Neuron (in vitro differentiated cells): ENCODE data around the gene IQGAP3.
"Not testable (repeated sequence)": the region's sequence is repeated elsewhere in the genome, so short reads cannot be mapped to it uniquely, and the experiment has no call there.

ENCODE experiments used
- H2AFZ ChIP-seq: one replicate; pipeline ENCODE4 v1.6.1; 2013; ENCODE audit warnings: low read depth, mild to moderate bottlenecking, inconsistent platforms, low read length, moderate library complexity
- H3K27me3 ChIP-seq: one replicate; pipeline ENCODE4 v1.6.1; 2013; ENCODE audit warnings: low read length; ENCODE audit not compliant: insufficient read depth
- H3K36me3 ChIP-seq: one replicate; pipeline ENCODE4 v1.6.1; 2013; ENCODE audit warnings: low read length; ENCODE audit not compliant: insufficient read depth
- H3K4me1 ChIP-seq: one replicate; pipeline ENCODE4 v1.6.1; 2013; ENCODE audit warnings: low read length; ENCODE audit not compliant: insufficient read depth
- H3K4me3 ChIP-seq: 2 replicates; pipeline ENCODE4 v1.5.1; 2013; ENCODE audit warnings: mild to moderate bottlenecking, low read length, moderate library complexity
- H3K9me3 ChIP-seq: one replicate; pipeline ENCODE4 v1.6.1; 2013; ENCODE audit warnings: low read length

The IQGAP3 gene, protein sequence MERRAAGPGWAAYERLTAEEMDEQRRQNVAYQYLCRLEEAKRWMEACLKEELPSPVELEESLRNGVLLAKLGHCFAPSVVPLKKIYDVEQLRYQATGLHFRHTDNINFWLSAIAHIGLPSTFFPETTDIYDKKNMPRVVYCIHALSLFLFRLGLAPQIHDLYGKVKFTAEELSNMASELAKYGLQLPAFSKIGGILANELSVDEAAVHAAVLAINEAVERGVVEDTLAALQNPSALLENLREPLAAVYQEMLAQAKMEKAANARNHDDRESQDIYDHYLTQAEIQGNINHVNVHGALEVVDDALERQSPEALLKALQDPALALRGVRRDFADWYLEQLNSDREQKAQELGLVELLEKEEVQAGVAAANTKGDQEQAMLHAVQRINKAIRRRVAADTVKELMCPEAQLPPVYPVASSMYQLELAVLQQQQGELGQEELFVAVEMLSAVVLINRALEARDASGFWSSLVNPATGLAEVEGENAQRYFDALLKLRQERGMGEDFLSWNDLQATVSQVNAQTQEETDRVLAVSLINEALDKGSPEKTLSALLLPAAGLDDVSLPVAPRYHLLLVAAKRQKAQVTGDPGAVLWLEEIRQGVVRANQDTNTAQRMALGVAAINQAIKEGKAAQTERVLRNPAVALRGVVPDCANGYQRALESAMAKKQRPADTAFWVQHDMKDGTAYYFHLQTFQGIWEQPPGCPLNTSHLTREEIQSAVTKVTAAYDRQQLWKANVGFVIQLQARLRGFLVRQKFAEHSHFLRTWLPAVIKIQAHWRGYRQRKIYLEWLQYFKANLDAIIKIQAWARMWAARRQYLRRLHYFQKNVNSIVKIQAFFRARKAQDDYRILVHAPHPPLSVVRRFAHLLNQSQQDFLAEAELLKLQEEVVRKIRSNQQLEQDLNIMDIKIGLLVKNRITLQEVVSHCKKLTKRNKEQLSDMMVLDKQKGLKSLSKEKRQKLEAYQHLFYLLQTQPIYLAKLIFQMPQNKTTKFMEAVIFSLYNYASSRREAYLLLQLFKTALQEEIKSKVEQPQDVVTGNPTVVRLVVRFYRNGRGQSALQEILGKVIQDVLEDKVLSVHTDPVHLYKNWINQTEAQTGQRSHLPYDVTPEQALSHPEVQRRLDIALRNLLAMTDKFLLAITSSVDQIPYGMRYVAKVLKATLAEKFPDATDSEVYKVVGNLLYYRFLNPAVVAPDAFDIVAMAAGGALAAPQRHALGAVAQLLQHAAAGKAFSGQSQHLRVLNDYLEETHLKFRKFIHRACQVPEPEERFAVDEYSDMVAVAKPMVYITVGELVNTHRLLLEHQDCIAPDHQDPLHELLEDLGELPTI (N-terminal part only)

GRCh38 chr1:156571919-156572662 lies at the start of gene IQGAP3:
TSS of gene IQGAP3 (minus strand) at chr1:156572565. CDS start at chr1:156572529, 36 bp downstream.
- Histone ChIP-seq H3K36me3 (peaks cover 11% of the 10 kb centered on the region), H3K9me3 (no peaks in the 10 kb centered on the region), H2AFZ (peak within 1 kb of the TSS; percentile 34), H3K4me1 (peaks cover 15% of the 10 kb centered on the region), H3K27me3 (peaks cover 8% of the 10 kb centered on the region), H3K4me3 (peak within 1 kb of the TSS; percentile 88)

DNA sequence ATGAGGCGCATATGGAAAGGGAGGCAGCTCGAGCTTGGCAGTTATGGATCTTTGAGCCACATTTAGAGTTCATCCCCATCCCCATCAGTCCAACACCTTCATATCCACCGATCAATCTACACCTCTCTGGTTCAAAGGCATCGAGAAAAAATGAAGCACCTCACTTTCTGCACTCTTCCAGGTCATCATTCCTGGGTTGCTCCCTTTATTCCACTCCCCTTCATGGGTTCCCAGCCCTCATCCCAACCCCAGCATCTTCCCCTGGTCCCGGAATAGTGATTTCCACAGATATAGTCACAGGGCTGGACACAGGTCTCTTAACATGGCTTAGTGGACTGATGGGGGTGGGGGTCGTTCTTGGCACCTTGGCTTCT lies 47.2 kb upstream of the IQGAP3 start:
- Histone ChIP-seq H3K9me3 (no peaks in the 10 kb centered on the region), H3K27me3 (peaks cover 50% of the 10 kb centered on the region), H3K4me1 (no peaks in the 10 kb centered on the region), H2AFZ (no peak overlapping the region), H3K4me3 (no peak overlapping the region), H3K36me3 (no peaks in the 10 kb centered on the region)

DNA sequence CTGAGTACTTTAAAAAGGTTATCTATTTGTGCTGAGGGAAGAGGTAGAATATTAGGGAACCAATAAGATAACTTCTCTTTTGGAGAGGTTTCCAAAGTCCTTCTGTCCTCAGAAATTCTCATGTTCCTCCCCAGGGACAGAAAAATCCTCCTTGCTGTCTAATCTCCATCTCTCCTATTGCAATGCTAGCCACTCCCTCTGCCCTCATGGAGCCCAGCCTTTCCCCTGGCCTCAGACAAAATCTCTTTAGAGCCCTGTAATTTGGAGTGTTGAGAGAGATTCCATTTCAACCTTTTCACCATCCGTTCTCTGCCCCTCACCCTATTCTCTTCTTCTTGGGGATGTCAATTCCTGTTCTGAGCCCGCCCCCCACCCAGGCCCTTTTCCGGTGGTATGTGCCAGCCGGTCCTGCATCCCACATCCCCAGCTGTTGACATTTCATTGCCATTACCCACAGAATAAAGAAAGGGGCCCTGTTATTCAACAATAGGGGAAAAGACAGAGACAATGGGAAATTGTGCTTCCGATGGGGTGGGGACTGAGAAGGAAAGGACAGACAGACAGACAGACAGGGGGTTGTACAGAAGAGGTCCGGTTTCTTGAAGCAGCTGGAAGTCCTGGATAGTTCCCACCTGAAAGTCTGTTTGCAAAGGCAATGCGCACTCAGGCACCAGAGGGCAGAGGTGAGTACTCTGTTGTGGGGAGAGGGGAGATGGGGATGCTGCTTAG lies 46.7 kb upstream of the IQGAP3 start, which contains the start of gene HAPLN2:
TSS of gene HAPLN2 (plus strand) at position 563 of the 729 bp plus-strand sequence. CDS start 4,076 bp downstream, outside the sequence.
- no peaks in the 10 kb centered on the region for H3K9me3 ChIP-seq
- peaks cover 46% of the 10 kb centered on the region for H3K27me3 ChIP-seq
- no peak within 1 kb of the TSS for H2AFZ ChIP-seq
- no peaks in the 10 kb centered on the region for H3K4me1 ChIP-seq
- H3K4me3 ChIP-seq = no peak within 1 kb of the TSS
- no peaks in the 10 kb centered on the region for H3K36me3 ChIP-seq

- Histone ChIP-seq H3K4me3 (no peak overlapping the region), H3K36me3 (no peaks in the 10 kb centered on the region), H2AFZ (no peak overlapping the region), H3K9me3 (no peaks in the 10 kb centered on the region), H3K27me3 (peaks cover 36% of the 10 kb centered on the region), H3K4me1 (no peaks in the 10 kb centered on the region)
Observed at GRCh38 chr1:156616463-156616862, 44.1 kb upstream of the IQGAP3 start.

DNA sequence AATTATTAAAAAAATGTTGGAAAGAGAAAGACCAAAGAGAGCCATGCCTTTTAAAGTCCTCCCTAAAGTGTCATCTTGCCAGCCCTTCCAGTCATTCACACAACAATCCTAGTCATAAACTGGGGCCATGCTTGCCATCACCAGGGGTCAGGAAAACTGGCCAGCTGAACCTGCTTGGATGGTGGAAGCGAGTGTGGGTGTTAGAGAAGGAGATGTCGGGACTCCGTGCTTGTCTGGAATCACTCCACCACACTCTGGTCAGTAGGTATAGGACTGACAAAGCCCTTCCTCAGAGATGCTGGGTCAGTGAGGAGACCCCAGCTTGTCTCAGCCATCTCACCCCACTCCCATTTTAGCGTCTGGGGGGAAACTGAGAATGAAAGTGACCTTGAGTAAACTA lies 43.6 kb upstream of the IQGAP3 start:
- H3K9me3 ChIP-seq = no peaks in the 10 kb centered on the region
- no peak overlapping the region for H2AFZ ChIP-seq
- H3K36me3 ChIP-seq = no peaks in the 10 kb centered on the region
- peaks cover 33% of the 10 kb centered on the region for H3K27me3 ChIP-seq
- H3K4me1 ChIP-seq = no peaks in the 10 kb centered on the region
- H3K4me3 ChIP-seq = no peak overlapping the region

GRCh38 chr1:156612666-156613065 lies 40.3 kb upstream of the IQGAP3 start:
- no peak overlapping the region for H2AFZ ChIP-seq
- no peak overlapping the region for H3K4me3 ChIP-seq
- peaks cover 20% of the 10 kb centered on the region for H3K27me3 ChIP-seq
- H3K4me1 ChIP-seq = no peaks in the 10 kb centered on the region
- no peaks in the 10 kb centered on the region for H3K36me3 ChIP-seq
- H3K9me3 ChIP-seq = no peaks in the 10 kb centered on the region

- H3K4me3 ChIP-seq, H2AFZ ChIP-seq, H3K4me1 ChIP-seq, H3K36me3 ChIP-seq, H3K27me3 ChIP-seq, H3K9me3 ChIP-seq: not testable (repeated sequence)
Observed at GRCh38 chr1:156610072-156610471, 37.7 kb upstream of the IQGAP3 start.

GRCh38 chr1:156608981-156609380 lies 36.6 kb upstream of the IQGAP3 start:
- Histone ChIP-seq H3K4me1 (no peaks in the 10 kb centered on the region), H2AFZ (no peak overlapping the region), H3K27me3 (peaks cover 6% of the 10 kb centered on the region), H3K36me3 (no peaks in the 10 kb centered on the region), H3K9me3 (no peaks in the 10 kb centered on the region), H3K4me3 (no peak overlapping the region)

DNA sequence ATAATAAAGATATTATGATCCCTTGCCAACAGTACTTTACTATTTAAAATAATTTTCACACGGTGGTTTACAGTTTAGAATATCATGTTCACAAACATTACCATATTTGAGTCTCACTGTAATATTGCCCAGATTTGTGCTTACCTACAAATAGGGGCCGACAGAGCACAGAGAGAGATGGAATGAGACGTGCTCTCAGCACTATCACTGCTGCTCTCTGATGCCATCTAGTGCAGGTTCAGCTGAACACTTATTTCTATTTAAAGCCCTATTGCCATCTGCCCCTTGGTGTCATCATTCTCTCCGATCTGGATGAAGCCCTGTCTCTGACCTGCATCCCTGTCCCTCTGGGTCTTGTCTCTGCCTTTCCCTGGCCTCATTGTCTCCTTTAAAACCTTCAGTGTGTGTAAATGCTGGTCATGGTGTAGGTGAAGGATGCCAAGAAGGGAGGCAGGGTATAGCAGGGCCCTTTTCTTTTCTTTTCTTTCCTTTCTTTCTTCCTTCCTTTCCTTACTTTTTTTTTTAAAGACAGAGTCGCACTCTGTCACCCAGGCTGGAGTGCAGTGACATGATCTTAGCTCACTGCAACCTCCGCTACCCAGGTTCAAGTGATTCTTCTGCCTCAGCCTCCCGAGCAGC lies 35.8 kb upstream of the IQGAP3 start:
- Histone ChIP-seq H3K4me3 (no peak overlapping the region), H2AFZ (no peak overlapping the region), H3K36me3 (no peaks in the 10 kb centered on the region), H3K9me3 (no peaks in the 10 kb centered on the region), H3K4me1 (no peaks in the 10 kb centered on the region), H3K27me3 (peaks cover 6% of the 10 kb centered on the region)

DNA sequence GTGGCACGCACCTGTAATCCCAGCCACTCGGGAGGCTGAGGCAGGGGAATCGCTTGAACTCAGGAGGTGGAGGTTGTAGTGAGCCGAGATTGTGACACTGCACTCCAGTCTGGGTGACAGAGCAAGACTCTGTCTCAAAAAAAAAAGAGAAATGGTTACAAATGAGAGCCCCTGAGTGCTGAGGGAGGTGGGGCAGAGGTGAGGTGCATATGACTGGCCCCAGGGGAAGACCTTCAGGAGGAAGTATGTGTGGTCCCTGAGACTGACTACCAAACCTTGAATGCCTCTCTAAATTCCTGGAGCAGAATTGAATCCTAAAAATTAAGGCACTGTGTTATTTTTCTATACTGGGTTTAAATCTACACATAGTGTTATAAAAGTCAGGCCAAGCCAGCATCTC lies 35.0 kb upstream of the IQGAP3 start:
- H3K27me3 ChIP-seq, H3K36me3 ChIP-seq, H2AFZ ChIP-seq, H3K4me1 ChIP-seq, H3K9me3 ChIP-seq, H3K4me3 ChIP-seq: not testable (repeated sequence)

GRCh38 chr1:156602557-156602993 lies 30.2 kb upstream of the IQGAP3 start:
- peaks cover 9% of the 10 kb centered on the region for H3K4me1 ChIP-seq
- peaks cover 8% of the 10 kb centered on the region for H3K36me3 ChIP-seq
- H3K27me3 ChIP-seq = no peaks in the 10 kb centered on the region
- H2AFZ ChIP-seq = no peak overlapping the region
- no peaks in the 10 kb centered on the region for H3K9me3 ChIP-seq
- H3K4me3 ChIP-seq = no peak overlapping the region
